ENCODE data around the gene SLC13A5.

DNA sequence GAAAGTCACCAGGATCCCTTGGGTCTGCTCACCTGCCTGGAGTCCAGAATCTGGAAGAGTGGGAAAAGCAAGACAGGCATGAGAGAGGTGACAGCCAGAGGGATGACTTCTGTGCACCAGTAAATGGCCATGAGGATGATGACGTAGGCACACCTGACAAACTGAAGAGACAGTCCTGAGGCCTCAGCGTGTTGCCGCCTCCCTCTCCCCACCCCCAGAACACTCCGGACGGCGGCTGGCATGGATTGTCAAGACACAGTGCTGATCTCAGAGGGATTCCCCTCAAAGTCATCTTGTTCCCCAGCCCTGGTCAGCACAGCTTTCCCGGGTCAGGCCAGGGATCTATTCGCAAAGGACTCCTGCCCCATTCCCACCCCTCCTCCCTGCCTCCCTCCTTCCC is 6.2 kb downstream of the SLC13A5 start:
- TF ChIP-seq, protein P1, sequence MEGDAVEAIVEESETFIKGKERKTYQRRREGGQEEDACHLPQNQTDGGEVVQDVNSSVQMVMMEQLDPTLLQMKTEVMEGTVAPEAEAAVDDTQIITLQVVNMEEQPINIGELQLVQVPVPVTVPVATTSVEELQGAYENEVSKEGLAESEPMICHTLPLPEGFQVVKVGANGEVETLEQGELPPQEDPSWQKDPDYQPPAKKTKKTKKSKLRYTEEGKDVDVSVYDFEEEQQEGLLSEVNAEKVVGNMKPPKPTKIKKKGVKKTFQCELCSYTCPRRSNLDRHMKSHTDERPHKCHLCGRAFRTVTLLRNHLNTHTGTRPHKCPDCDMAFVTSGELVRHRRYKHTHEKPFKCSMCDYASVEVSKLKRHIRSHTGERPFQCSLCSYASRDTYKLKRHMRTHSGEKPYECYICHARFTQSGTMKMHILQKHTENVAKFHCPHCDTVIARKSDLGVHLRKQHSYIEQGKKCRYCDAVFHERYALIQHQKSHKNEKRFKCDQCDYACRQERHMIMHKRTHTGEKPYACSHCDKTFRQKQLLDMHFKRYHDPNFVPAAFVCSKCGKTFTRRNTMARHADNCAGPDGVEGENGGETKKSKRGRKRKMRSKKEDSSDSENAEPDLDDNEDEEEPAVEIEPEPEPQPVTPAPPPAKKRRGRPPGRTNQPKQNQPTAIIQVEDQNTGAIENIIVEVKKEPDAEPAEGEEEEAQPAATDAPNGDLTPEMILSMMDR (IDR thresholded peaks at IDR 0.05): no peak
- TF ChIP-seq POLR2A (IDR thresholded peaks at IDR 0.05): no peak
- no peak for TF ChIP-seq EP300 (IDR thresholded peaks at IDR 0.05)
- TF ChIP-seq POLR2AphosphoS5 (IDR thresholded peaks at IDR 0.05): no peak
